Kidney glomerular epithelial cell (primary cell): ENCODE results near the gene GPR68.
"Not testable (repeated sequence)": the region's sequence is repeated elsewhere in the genome, so short reads cannot be mapped to it uniquely, and the experiment has no call there.

Experiments
- DNase-seq: peaks from one replicate; lab custom pipeline; 2025; lab: John Stamatoyannopoulos, UW

GPR68 gene

DNA sequence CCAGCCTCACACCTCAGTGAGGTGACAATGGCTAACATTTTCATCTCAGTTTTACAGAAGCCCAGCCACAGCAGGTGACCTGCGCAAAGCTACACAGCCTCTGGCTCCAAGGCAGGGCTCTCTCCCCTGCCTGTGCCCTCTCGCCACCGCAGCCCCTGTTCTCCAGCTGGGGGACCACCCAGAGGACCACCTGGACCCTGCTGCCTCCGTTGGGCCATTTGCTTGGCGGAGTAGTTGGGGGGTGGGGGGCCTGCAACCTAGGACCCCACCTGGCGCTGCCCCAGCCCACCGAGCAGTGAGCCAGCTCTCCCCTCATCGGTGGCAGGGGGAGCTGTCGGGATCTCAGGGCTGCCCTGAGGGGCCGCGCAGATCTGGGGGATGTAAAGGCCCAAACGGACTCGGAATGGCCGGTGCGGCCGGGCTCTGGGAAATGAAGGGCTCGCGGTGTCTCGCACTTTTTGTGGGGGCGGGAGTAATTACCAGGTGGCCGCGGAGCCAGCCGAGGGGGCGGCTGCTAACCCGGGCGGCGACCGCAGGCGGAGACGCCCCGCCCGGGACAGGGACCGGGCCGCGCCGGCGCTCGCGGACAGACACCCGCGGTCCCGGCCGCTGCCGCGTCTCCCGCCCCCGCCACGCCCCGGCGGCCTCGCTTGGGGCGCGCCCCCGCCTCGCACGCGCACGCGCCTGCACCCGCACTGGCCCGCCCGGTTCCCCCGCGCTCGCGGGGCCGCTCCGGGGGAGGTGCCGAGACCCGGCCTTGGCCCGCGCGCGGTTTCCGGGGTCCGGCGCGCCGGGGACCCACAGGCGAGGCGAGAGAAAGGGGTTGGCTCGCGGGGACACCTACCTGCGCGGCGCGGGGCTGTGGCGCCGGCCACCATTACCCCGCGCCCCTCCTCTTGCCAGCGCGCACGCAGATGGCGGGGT is 8.6 kb upstream of the GPR68 start:
- no peak for DNase-seq

DNA sequence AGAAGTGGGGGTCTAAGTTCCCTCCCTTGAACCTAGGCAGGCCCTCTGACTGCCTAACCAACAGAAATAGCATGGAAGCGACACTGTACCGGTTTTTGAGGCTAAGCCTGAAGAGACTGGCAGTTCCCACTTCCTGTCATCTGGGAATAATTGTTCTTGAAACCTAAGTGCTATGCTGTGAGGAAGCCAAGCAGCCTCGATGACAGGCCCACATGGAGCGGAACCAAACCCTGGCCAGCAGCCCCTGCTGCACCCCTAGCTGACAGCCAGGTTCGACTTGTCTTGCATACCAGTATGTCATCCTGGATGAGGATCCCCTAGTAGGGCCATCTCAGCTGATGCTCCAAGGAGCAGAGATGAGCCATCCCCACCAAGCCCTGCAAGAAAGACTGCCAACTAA is 6.4 kb upstream of the GPR68 start:
- no peak for DNase-seq

DNA sequence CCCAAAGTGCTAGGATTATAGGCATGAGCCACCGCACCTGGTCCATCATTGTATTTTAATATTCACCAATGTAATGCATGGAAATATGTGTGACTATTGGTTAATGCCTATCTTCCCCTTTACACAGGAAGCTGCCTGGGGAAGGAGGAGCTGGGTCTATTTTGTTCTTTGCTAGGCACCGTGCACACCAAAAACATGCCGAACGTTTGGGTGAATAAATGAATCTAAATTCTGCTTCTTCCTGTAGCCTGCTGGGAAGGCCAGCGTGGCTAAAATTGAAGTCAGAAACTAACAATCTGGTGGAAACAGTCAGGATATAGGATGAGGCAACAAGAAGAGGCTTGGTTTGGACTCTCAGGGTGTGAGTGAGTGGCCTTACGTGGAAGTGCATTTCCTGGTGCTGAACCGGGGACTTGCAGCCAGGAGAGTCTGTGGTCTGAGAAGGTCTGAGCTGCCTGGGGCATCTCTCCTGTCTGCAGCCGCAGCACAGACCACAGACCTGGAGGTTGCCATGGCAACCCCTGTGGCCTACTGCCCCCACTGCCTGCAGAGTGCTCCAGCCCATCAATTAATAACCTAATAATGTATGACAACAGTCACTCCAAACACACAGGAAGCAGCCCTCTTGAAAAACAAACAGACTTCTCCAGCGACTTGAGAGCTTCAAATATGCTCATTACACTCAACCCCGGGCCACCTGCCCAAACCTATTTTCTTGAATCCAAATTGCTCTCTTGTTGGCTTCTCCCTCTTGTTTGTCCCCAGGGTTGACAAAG is 5.5 kb upstream of the GPR68 start:
- peak; percentile 86 for DNase-seq

DNA sequence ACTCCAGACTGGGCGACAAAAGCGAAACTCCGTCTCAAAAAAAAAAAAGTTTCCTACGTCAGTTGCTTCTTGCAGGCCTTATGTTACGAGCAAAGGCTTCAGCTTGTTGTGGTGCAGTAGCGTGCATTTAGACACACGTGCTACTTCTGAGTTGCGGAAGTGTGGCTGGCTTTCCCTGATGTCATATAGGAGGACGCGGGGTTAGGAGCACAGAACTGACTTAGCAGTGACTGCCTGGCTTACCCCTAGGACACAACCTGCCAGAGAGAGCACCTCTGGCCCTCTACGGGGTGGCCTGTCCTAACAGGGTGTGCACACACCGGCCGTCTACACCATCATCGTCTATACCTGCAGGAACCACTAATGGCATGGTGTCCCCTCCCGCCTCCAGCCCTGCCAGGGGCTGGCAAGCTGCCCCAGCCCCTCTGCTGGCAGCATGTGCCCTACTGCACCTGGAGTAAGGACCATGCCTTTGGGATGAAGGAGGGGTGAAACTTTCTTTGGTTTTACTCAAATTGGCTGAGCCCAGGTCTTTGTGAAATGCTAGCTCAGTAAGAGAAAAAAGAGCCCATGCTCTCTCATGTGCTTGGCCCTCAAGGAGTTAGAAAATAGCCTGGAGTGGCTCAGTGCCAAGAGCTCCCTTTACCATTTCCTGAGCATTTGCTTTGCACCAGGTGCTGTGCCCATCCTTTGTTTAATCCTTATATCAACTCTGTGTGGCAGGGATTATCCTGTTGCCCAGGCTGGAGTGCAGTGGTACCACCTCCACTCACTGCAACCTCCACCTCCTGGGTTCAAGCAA is 1.7 kb upstream of the GPR68 start:
- no peak for DNase-seq

DNA sequence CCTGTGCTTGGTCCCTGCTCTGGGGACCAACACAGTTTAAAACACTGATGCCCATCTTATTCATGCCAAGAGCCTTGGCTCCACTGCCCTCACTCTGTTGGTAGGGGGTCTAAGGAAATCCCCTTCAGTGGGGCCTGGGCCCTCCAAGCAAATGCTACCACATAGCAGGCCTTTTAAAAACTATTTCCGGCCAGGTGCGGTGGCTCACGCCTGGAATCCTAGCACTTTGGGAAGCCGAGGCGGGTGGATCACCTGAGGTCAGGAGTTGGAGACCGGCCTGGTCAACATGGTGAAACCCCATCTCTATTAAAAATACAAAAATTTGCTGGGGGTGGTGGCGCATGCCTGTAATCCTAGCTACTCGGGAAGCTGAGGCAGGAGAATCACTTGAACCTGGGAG is 1.1 kb upstream of the GPR68 start:
- not testable (repeated sequence) for DNase-seq

DNA sequence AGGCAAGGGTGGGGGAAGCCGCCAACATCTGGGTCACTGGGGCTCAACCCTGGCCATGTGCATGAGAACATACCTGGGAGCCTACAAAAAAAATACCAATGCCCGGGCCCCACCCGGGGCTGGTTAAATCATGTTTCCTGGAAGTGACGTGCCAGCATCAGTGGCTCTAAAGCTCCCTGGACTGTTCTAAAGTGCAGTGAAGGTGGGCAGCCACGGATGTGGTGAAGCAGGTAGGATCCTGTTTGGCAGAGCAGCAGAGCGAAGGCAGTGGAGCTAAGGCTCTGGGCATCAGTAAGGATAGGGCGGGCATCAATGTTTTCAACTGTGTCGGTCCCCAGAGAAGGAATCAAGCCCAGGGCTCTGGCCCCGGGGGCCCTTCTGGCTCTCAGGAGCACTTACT is 525 bp upstream of the GPR68 start:
- no peak for DNase-seq

DNA sequence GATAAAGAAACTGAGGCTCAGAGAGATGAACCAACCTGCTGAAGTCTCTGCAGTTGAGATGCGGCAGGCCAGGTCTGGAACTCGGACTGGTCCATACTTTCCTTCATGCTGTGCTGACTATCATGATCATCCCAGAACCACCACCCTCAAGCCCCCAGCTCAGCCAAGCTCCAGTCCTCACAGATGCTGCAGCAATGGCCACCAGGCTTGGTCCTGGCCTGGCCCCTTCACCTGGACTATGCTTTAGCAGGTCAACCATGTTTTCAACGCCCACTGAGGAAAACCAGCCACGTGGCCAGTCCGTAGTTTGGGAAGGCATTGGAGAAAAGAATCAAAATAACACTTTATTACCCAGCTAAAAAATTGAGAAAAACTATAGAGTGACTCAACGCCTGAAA is 1.4 kb downstream of the GPR68 start:
- no peak for DNase-seq

DNA sequence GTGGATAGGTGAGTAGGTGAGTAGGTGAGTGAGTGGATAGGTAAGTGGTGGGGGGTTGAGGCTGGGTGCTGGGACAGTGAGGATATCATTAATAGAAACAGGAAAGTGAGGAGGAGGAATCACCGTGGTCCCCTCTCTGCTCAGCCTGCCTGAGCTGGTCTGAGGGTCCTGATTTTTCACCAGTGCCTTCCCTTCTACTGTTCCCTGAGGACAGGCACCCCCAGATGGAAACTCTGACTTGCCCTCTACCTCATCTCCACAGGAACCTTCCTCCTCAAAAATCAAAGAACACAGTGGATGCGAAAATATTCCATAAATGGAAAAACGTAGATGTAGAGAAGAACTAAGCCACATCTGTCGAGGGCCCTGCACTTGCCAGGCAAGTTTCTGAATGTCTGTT is 1.9 kb downstream of the GPR68 start:
- no peak for DNase-seq

DNA sequence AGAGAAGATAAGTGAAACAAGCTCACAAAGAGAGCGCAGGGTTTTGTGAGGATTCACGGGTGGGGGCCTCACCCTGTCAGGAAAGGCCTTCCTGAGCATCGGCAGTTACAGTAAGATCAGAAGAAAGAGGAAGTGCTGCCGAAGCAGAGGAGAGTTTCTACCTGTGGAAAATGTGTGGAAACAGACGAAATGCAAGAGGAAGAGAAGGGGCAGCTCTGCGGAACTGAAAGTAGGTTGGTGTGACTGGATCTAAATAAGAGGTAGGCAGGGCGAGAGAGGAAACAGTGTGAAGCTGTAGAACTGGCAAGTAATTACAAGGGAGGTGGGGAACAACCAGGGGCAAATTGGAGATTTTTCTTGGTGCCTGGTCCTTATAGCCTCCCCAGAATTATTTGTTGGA is 2.6 kb downstream of the GPR68 start:
- no peak for DNase-seq

DNA sequence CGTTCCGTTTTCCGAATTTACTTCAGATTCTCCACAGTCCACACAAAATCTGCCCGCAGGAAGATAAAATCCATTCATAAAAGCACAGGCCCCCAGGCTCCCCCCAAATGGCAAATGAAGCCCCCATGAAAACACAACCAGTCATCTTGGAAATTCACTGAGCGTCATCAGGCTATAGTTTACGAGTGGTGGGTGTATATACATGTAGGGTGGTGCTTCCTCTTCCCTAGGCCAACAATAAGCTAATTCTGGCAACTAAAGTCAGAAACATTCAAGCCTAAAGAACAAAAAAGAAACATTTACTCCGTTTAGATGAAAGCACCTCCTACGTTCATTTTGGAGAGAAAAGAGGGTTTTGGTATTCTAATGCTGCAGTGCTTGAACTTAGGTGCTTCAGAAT is 5.8 kb downstream of the GPR68 start:
- DNase-seq, result no peak

DNA sequence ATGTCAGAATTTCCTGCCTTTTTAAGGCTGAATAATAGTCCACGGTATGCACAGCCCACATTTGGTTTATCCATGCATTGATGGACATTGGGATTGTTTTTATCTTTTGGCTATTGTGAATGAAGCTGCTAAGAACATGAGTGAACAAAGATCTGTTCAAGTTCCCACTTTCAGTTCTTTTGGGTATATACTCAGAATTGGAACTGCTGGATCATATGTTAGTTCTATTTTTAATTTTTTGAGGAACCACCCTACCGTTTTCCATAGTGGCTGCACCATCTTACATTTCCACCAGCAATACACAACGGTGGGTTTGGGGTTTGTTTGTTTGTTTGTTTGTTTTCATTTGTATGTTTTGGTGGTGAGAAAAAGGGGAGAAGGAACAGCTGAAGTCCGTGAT is 6.4 kb downstream of the GPR68 start:
- no peak for DNase-seq

DNA sequence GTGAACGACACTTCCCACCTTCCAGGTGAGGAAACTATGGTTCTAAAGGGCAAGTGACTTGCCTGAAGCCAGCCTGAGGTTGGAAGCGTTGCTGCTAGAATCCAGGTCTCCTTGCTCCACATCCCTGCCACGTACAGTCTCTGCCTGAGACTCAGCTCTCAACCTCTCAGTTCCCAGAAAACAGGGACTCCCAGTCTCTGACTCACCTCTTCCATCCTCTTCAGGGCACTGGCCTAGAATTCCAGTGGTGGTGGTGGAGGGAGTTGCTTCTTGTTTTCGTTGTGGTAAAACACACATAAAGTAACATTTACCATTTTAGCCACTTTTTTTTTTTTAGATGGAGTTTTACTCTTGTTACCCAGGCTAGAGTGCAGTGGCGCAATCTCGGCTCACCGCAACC is 7.3 kb downstream of the GPR68 start:
- DNase-seq, result no peak

DNA sequence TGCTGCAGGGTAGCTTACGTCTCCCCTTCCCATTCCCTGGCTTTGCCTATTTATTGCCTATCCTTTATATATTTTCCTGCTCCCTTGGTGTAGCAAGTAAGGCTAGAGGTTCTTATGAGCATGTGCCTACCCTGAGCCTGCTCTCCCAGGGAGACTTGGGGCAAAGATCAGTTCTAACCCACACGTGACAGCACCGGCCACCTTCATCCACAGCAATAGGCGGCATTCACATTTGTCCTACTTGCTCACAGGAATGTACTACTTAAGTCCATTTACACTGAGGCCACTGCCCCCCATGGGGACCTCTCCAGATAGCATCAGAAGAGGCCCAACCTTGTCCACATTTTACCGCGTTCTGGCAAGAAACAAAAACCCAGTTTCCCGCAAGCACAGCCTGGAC is 8.7 kb downstream of the GPR68 start:
- no peak for DNase-seq

DNA sequence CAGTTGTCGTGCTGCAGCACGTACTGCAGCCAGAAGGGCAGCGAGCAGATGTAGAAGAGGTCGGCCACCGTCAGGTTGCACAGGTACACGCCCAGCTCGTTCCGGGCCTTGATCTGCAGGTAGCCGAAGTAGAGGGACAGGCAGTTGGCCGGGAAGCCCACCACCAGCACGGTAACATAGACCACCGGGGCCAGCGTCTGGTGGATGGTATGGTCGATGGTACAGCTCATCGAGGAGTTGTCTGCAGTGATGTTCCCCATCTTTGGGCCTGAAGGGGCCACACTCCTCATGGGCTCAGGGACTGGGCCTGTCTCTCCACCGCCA is 9.8 kb downstream of the GPR68 start:
- DNase-seq, result no peak

DNA sequence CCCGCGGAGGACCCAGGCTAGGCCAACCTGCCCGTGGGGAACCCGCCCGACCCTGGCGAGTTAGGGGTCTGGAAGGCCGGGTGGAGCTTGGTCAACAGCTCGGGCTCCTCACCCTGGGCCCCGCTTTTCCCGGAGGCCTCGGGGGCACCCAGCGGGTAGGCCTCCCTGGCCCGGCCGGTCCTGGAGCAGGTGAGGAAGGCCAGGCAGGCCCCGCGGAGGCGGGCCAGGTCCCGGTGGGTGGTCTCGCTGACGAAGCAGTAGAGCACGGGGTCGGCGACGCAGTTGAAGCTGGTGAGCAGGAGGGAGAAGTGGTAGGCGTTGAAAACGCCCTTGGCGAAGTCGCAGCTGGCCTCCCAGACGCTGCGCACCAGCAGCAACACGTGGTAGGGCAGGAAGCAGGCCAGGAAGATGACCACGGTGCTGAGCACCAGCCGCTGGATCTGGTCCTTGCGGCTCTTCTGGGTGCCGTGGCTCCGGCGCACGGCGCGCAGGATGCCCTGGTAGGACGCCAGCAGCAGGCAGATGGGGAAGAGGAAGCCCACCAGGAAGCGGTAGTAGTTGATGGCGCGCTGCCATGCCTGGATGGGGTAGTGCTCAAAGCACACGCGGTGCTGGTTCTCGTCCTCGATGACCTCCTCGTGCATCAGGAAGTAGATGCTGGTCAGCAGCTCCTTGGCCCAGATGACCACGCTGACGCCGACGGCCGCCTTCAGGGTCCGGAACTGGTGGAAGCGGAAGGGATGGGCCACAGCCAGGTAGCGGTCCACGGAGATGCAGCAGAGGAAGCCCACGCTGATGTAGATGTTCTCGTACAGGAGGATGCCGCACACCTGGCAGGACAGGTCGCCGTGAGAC is 10.3 kb downstream of the GPR68 start:
- no peak for DNase-seq

DNA sequence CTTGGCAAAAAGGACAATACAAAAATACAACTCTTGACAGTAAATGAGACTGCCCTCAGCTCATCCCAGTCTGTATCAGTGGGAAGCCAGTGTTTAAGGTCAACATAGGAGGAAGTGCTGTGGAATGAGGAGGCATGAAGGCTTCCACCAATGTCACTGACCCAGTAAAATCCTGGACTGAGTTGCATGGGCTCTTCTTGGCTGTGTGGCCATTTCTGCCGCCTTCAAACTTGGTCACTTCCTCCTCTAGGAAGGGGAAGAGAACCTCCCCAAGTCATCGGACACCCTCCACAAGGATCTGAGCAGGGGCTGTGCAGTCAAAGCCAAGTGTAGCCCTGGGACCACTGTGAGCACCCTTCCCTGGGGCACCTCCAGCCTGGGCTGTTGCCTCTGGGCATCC is 11.9 kb downstream of the GPR68 start:
- no peak for DNase-seq

DNA sequence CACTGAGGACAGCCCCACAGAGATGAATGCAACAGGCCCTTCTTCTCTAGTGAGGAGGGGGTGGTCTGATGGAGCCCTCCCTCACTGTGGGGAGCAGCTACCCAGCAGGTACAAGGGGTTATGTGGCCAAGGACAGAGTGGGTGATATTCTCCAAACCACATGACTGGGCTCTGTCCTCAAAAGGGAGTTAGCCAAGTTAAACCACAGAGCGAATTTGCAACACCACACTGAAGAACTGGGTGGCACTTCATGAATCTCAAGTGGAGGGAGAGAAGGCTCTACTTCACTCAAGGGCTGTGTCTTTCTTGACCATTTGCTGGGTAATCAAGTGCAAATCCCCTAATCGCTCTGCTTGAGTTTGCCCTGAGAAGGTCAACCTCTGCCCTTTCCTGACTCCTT is 12.5 kb downstream of the GPR68 start:
- no peak for DNase-seq

DNA sequence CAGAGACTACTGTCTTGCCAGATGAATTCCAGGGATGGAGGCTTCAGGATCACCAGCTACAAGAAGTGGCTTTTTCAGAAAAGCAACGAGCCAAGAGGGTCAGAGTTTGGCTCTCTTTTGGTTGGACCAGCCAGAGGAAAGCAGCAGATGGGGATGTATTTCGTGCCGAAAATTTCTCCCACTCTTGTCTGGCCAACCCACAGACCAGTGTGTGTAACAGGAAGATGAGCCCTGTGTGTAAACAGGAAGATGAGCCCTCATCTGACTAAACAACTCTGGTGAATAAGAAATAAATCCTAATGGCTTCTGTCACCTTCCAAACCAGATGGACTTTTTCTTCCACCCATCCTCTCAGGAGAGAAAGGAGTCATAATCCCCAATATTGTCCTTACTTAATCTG is 13.1 kb downstream of the GPR68 start:
- DNase-seq, result no peak

DNA sequence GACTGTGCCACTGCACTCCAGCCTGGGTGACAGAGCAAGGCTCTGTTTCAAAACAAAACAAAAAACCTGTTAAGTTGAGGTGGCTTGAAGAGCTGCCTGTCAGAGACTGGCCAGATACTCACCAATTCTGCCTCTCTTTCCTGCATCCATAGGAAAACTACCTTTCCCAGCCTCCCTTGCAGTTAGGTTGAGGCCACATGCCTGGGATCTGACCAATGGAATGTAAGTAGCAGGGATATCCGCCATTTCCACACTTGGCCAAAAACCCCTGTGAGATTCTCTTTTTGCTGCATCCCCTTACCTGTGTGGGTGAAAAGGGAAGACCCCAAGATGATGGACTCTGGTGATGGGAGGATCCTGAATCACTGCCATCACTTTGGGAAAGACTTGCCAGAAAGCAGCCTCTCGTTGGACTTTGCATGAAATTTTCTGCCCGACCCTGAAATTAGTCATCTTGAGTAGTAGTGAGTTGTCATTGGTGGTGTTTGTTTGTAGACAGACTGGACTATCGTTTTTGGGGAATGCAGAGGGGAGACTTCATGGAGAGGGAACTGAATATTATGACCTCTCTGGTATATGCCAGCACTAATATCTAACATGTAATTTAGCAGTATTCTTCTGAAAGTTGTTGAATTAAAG is 14.0 kb downstream of the GPR68 start:
- DNase-seq, result no peak

DNA sequence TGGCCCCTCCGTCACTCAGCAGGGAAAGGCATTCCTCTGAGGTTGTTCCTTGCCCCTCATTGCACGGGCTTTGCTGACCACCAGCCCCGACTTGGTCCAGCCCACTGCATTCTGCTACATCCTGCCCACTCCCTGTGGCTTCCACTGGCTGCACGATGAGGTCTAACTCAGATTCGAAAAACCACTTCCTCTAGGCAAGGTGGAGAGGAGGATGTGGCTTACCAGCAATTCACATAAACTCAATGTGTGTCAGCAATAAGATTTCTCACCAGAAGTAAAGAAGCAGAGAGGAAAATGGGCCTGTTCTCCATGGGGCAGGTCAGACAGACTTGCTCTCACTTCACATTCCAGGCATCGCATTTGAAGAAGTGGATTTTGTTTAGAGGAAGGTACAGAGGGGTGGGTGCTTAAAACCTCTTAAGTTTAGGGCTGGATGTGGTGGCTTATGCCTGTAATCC is 14.7 kb downstream of the GPR68 start:
- no peak for DNase-seq

DNA sequence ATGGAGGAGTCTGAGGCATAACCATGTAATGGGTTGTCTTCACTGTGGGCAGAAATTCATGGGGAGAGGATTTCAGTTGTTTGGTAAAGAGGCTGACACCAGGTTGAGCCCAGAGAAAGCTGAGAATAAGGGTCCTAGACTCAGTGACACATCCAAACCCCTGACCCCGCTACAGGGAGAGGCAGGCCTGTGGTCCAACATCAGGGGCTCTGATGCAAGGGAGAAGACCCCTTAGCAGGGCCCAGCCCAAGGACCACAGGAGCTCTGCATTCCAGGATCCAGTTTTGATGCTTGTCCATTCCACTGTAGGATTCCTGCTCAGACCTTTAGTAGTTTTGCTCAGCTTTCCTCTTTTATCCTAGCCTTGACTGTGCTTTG is 15.5 kb downstream of the GPR68 start:
- DNase-seq, result no peak
